ENCODE results near the gene ABCD3. TPM values are rescaled to one million over a fixed set of nuclear protein-coding genes. Genes with fewer than 3 reads are reported as not detected.

ABCD3 gene
- total and polyA plus RNA-seq, 7 donors: 15.8 to 48.5 (median 37.7) TPM

DNA sequence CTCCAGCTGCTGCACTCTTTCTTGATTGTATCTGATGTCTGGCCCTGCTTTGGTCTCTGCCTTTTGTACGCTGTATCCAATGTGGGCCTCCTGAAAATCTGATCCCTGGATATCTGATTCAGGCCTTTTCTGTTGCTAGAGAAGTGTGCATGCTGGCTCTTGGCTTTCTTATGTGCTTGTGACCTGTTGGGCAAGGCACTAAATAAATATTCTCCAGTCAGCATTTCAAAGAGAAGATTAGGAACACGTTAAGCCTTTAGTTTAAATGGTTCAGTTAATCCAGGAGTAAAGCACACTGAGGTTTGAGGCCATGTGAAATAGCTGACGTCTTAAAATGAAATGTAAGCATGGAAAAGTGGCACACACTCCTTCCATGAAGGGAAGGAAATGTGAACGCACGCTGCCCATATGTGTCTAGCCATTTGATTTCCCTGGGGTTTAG lies 132.6 kb downstream of the ABCD3 start:
- no peak for DNase-seq
- 42 to 55% (median 52%) methylated on average over 5 of the region's 5 CpGs for WGBS, 3 donors
- no peaks in the 10 kb centered on the region for H3K36me3 ChIP-seq (ENCODE audit: insufficient read depth in 1 of 2, low read depth in 1 of 2)

GRCh38 chr1:94551449-94551848 lies 133.3 kb downstream of the ABCD3 start:
- Histone ChIP-seq H3K9me3 (no peaks in the 10 kb centered on the region), H3K27me3 (ENCODE audit: insufficient read depth in 3 of 3, low read length in 2 of 3) (peaks cover 0 to 14% (median 0%) of the 10 kb centered on the region in 3 donors), H3K4me3 (no peak overlapping the region), H3K4me1 (no peaks in the 10 kb centered on the region), H3K27ac (no peak overlapping the region), H3K36me3 (ENCODE audit: insufficient read depth in 1 of 2, low read depth in 1 of 2) (no peaks in the 10 kb centered on the region)
- DNase-seq: no peak
- ATAC-seq: no peak
- no peak for TF ChIP-seq CTCF (IDR thresholded peaks at IDR 0.05)
- WGBS, 3 donors: 88 to 94% (median 93%) methylated on average over 7 of the region's 7 CpGs
- intact Hi-C loops (cut with DNase I): no loop called here

More for the DNA sequence above, 132.6 kb downstream of the ABCD3 start:
- no peaks in the 10 kb centered on the region for H3K4me1 ChIP-seq
- intact Hi-C loops (cut with DNase I): no loop called here
- H3K4me3 ChIP-seq: no peak overlapping the region
- H3K27me3 ChIP-seq (ENCODE audit: insufficient read depth in 3 of 3, low read length in 2 of 3): peaks cover 0 to 14% (median 0%) of the 10 kb centered on the region in 3 donors
- H3K27ac ChIP-seq: no peak overlapping the region
- no peaks in the 10 kb centered on the region for H3K9me3 ChIP-seq
- TF ChIP-seq CTCF (IDR thresholded peaks at IDR 0.05): no peak
- no peak for ATAC-seq

DNA sequence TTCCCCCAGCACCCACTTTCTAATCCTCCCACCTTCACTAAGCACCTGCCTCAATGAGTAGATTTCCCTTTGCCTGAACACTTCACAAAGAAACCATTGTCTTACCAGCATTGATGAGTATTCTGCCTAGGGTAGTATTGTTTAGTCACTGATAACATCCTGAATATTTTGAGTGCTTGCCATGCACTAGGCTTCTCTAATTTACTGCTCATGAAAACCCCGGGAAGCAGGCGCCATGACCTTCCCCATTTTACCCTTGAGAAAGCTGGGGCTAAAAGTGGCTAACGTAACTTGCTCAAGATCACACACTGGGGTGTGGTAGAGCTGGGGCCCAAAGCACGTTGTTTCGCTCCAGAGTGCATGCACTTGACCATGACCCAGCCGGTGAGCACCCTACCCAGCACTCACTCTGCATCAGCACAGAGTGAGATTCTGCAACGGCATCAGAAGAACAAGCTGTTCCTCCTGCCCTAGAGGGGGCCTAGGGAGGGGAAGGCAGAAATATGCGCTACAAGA lies 133.9 kb downstream of the ABCD3 start:
- H3K36me3 ChIP-seq (ENCODE audit: insufficient read depth in 1 of 2, low read depth in 1 of 2): no peaks in the 10 kb centered on the region
- ATAC-seq: no peak
- peaks cover 0 to 14% (median 0%) of the 10 kb centered on the region in 3 donors for H3K27me3 ChIP-seq (ENCODE audit: insufficient read depth in 3 of 3, low read length in 2 of 3)
- H3K9me3 ChIP-seq: no peaks in the 10 kb centered on the region
- no peak overlapping the region for H3K4me3 ChIP-seq
- 65 to 84% (median 75%) methylated on average over 8 of the region's 8 CpGs for WGBS, 3 donors
- intact Hi-C loops (cut with DNase I): no loop called here
- no peaks in the 10 kb centered on the region for H3K4me1 ChIP-seq
- H3K27ac ChIP-seq: no peak overlapping the region
- no peak for DNase-seq
- no peak for TF ChIP-seq CTCF (IDR thresholded peaks at IDR 0.05)

- TF ChIP-seq CTCF (IDR thresholded peaks at IDR 0.05): no peak
- Histone ChIP-seq H3K9me3 (no peaks in the 10 kb centered on the region), H3K27ac (no peak overlapping the region), H3K36me3 (ENCODE audit: insufficient read depth in 1 of 2, low read depth in 1 of 2) (no peaks in the 10 kb centered on the region), H3K27me3 (ENCODE audit: insufficient read depth in 3 of 3, low read length in 2 of 3) (peaks cover 0 to 14% (median 0%) of the 10 kb centered on the region in 3 donors), H3K4me3 (no peak overlapping the region), H3K4me1 (no peaks in the 10 kb centered on the region)
- WGBS, 3 donors: 41 to 66% (median 42%) methylated on average over 5 of the region's 5 CpGs
- DNase-seq (no peak), ATAC-seq (no peak)
- intact Hi-C loops (cut with DNase I): no loop called here
These were observed 135.1 kb downstream of the ABCD3 start for GRCh38 chr1:94553323-94553730.

DNA sequence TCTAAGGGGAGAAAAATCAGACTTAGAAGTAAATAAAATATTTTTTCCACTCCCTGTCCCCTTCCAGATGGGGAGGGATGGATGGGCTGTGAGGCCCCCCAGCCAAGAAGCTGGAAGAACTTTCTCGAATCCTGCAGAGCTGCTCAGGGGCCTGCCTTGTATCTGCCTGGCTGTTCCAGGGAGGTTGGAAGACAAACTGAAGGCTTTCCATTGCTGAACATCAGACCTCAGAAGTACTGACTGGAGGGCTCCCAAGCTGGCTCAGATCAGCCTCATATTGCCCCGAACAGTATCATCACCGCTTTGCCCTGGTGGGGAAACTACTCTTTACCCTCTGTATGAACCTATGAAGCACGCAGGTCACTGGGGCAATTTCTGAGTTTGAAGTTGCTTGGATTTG lies 135.7 kb downstream of the ABCD3 start:
- H3K9me3 ChIP-seq: no peaks in the 10 kb centered on the region
- H3K27ac ChIP-seq: no peak overlapping the region
- ATAC-seq (no peak), DNase-seq (no peak)
- no peaks in the 10 kb centered on the region for H3K36me3 ChIP-seq (ENCODE audit: insufficient read depth in 1 of 2, low read depth in 1 of 2)
- H3K4me3 ChIP-seq: no peak overlapping the region
- no peak for TF ChIP-seq CTCF (IDR thresholded peaks at IDR 0.05)
- intact Hi-C loops (cut with DNase I): no loop called here
- no peaks in the 10 kb centered on the region for H3K4me1 ChIP-seq
- WGBS, 3 donors: 71 to 83% (median 73%) methylated on average over 4 of the region's 4 CpGs
- peaks cover 0 to 14% (median 0%) of the 10 kb centered on the region in 3 donors for H3K27me3 ChIP-seq (ENCODE audit: insufficient read depth in 3 of 3, low read length in 2 of 3)
